GM12872 (cell line): ENCODE results near the gene USP17L24.
"Not testable (repeated sequence)": the region's sequence is repeated elsewhere in the genome, so short reads cannot be mapped to it uniquely, and the experiment has no call there.

Source experiments
- TF ChIP-seq, protein P1 (sequence below): IDR thresholded peaks from 3 replicates; pipeline ENCODE4 v1.5.1; 2011; ENCODE audit warnings: low read depth, mild to moderate bottlenecking, low read length, moderate library complexity; ENCODE audit not compliant: insufficient read depth

Gene USP17L24, protein sequence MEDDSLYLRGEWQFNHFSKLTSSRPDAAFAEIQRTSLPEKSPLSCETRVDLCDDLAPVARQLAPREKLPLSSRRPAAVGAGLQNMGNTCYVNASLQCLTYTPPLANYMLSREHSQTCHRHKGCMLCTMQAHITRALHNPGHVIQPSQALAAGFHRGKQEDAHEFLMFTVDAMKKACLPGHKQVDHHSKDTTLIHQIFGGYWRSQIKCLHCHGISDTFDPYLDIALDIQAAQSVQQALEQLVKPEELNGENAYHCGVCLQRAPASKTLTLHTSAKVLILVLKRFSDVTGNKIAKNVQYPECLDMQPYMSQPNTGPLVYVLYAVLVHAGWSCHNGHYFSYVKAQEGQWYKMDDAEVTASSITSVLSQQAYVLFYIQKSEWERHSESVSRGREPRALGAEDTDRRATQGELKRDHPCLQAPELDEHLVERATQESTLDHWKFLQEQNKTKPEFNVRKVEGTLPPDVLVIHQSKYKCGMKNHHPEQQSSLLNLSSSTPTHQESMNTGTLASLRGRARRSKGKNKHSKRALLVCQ

GRCh38 chr4:9324865-9325264, at the start of gene USP17L24:
TSS of gene USP17L24 (plus strand) at chr4:9325165. CDS start at chr4:9325165, 0 bp downstream.
- TF ChIP-seq, protein P1, sequence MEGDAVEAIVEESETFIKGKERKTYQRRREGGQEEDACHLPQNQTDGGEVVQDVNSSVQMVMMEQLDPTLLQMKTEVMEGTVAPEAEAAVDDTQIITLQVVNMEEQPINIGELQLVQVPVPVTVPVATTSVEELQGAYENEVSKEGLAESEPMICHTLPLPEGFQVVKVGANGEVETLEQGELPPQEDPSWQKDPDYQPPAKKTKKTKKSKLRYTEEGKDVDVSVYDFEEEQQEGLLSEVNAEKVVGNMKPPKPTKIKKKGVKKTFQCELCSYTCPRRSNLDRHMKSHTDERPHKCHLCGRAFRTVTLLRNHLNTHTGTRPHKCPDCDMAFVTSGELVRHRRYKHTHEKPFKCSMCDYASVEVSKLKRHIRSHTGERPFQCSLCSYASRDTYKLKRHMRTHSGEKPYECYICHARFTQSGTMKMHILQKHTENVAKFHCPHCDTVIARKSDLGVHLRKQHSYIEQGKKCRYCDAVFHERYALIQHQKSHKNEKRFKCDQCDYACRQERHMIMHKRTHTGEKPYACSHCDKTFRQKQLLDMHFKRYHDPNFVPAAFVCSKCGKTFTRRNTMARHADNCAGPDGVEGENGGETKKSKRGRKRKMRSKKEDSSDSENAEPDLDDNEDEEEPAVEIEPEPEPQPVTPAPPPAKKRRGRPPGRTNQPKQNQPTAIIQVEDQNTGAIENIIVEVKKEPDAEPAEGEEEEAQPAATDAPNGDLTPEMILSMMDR: not testable (repeated sequence)

DNA sequence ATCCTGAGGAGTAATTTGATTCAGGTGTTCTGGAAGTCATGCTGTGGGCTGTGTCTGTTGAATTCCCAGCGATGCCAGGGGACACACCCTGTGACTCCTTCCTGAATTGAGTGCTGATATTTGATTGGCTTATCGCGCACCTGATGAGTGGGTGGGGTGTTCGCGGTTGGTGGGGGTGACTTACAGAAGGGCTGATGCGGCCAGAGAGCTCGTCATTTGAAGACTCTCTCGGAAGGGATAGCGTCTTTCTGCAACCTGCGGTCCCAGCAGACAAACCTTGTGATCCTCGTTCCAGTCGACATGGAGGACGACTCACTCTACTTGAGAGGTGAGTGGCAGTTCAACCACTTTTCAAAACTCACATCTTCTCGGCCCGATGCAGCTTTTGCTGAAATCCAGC, 4.6 kb downstream of the USP17L24 start, which contains the start of gene USP17L25:
TSS of gene USP17L25 (plus strand) at position 301 of the 400 bp plus-strand sequence. CDS start at position 301, 0 bp downstream.
- TF ChIP-seq, protein P1: not testable (repeated sequence)

DNA sequence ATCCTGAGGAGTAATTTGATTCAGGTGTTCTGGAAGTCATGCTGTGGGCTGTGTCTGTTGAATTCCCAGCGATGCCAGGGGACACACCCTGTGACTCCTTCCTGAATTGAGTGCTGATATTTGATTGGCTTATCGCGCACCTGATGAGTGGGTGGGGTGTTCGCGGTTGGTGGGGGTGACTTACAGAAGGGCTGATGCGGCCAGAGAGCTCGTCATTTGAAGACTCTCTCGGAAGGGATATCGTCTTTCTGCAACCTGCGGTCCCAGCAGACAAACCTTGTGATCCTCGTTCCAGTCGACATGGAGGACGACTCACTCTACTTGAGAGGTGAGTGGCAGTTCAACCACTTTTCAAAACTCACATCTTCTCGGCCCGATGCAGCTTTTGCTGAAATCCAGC, 9.4 kb downstream of the USP17L24 start, which contains the start of gene USP17L26:
TSS of gene USP17L26 (plus strand) at position 301 of the 400 bp plus-strand sequence. CDS start at position 301, 0 bp downstream.
- TF ChIP-seq, protein P1: not testable (repeated sequence)

- TF ChIP-seq, protein P1: not testable (repeated sequence)
Observed at GRCh38 chr4:9339103-9339502, 14.1 kb downstream of the USP17L24 start, which contains the start of gene USP17L5. TSS of gene USP17L5 (plus strand) at chr4:9339403. CDS start at chr4:9339403, 0 bp downstream.

DNA sequence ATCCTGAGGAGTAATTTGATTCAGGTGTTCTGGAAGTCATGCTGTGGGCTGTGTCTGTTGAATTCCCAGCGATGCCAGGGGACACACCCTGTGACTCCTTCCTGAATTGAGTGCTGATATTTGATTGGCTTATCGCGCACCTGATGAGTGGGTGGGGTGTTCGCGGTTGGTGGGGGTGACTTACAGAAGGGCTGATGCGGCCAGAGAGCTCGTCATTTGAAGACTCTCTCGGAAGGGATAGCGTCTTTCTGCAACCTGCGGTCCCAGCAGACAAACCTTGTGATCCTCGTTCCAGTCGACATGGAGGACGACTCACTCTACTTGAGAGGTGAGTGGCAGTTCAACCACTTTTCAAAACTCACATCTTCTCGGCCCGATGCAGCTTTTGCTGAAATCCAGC, 18.9 kb downstream of the USP17L24 start, which contains the start of gene USP17L27:
TSS of gene USP17L27 (plus strand) at position 301 of the 400 bp plus-strand sequence. CDS start at position 301, 0 bp downstream.
- TF ChIP-seq, protein P1: not testable (repeated sequence)

DNA sequence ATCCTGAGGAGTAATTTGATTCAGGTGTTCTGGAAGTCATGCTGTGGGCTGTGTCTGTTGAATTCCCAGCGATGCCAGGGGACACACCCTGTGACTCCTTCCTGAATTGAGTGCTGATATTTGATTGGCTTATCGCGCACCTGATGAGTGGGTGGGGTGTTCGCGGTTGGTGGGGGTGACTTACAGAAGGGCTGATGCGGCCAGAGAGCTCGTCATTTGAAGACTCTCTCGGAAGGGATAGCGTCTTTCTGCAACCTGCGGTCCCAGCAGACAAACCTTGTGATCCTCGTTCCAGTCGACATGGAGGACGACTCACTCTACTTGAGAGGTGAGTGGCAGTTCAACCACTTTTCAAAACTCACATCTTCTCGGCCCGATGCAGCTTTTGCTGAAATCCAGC, 23.6 kb downstream of the USP17L24 start, which contains the start of gene USP17L28:
TSS of gene USP17L28 (plus strand) at position 301 of the 400 bp plus-strand sequence. CDS start at position 301, 0 bp downstream.
- TF ChIP-seq, protein P1: not testable (repeated sequence)

DNA sequence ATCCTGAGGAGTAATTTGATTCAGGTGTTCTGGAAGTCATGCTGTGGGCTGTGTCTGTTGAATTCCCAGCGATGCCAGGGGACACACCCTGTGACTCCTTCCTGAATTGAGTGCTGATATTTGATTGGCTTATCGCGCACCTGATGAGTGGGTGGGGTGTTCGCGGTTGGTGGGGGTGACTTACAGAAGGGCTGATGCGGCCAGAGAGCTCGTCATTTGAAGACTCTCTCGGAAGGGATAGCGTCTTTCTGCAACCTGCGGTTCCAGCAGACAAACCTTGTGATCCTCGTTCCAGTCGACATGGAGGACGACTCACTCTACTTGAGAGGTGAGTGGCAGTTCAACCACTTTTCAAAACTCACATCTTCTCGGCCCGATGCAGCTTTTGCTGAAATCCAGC, 28.4 kb downstream of the USP17L24 start, which contains the start of gene USP17L29:
TSS of gene USP17L29 (plus strand) at position 301 of the 400 bp plus-strand sequence. CDS start at position 301, 0 bp downstream.
- TF ChIP-seq, protein P1: not testable (repeated sequence)
